Endodermal cell (in vitro differentiated cells): ENCODE data around the gene RAE1. TPM values are rescaled to one million over a fixed set of nuclear protein-coding genes. Genes with fewer than 3 reads are reported as not detected.

Source experiments
- DNase-seq: peaks from one replicate; pipeline ENCODE4 v3.0.0-alpha.2; 2017
- H3K27ac ChIP-seq: 2 replicates; pipeline ENCODE4 v1.5.1; 2013; ENCODE audit warnings: mild to moderate bottlenecking, low read depth, low read length, moderate library complexity
- H3K27me3 ChIP-seq: 2 replicates; pipeline ENCODE4 v1.6.1; 2013; ENCODE audit warnings: mild to moderate bottlenecking, low read length, moderate library complexity; ENCODE audit not compliant: insufficient read depth, control insufficient read depth, poor library complexity, severe bottlenecking
- H3K36me3 ChIP-seq: 2 replicates; pipeline ENCODE4 v1.7.0; 2013; ENCODE audit warnings: mild to moderate bottlenecking, low read length, moderate library complexity; ENCODE audit not compliant: control insufficient read depth, insufficient read depth
- H3K4me1 ChIP-seq: one replicate; pipeline ENCODE4 v1.7.0; 2013; ENCODE audit warnings: low read length; ENCODE audit not compliant: control insufficient read depth, insufficient read depth
- H3K4me3 ChIP-seq: 2 replicates; pipeline ENCODE4 v1.5.1; 2013; ENCODE audit warnings: mild to moderate bottlenecking, low read length, moderate library complexity
- H3K9ac ChIP-seq: 2 replicates; pipeline ENCODE4 v1.6.1; 2013; ENCODE audit warnings: mild to moderate bottlenecking, low read length, moderate library complexity; ENCODE audit not compliant: poor library complexity, severe bottlenecking; ENCODE audit errors: extremely low read depth
- H3K9me3 ChIP-seq: 2 replicates; pipeline ENCODE4 v1.6.1; 2013; ENCODE audit warnings: mild to moderate bottlenecking, low read length, moderate library complexity; ENCODE audit not compliant: control insufficient read depth
- H3K27ac Mint-ChIP-seq: 2 replicates; pipeline ENCODE4 v1.8.0; 2020; ENCODE audit warnings: mixed read lengths
- H3K27me3 Mint-ChIP-seq: 2 replicates; pipeline ENCODE4 v1.8.0; 2021; ENCODE audit warnings: mild to moderate bottlenecking, mixed read lengths; ENCODE audit not compliant: insufficient read depth
- H3K36me3 Mint-ChIP-seq: 2 replicates; pipeline ENCODE4 v1.8.0; 2020; ENCODE audit warnings: low read depth, mixed read lengths
- H3K4me1 Mint-ChIP-seq: 2 replicates; pipeline ENCODE4 v1.8.0; 2020; ENCODE audit warnings: mixed read lengths
- H3K4me3 Mint-ChIP-seq: 2 replicates; pipeline ENCODE4 v1.8.0; 2020; ENCODE audit warnings: mild to moderate bottlenecking, moderate library complexity, mixed read lengths
- H3K9me3 Mint-ChIP-seq: 2 replicates; pipeline ENCODE4 v1.8.0; 2020; ENCODE audit warnings: mild to moderate bottlenecking, mixed read lengths
- WGBS, 2 experiments: methylation state at CpG; one replicate each; pipeline versions ENCODE4 v1.1.5 to v1.1.7; 2013; ENCODE audit warnings: missing lambda C conversion rate in 2 of 2, mixed read lengths in 1 of 2; ENCODE audit not compliant: insufficient coverage in 1 of 2, insufficient read length in 1 of 2; 5-methylcytosine and 5-hydroxymethylcytosine counted together
- total RNA-seq, 2 donors: library from RNA; stranded (reverse); fragmentation: NEBNext Ultra II Directional in 1 of 2; extraction: Animal tissue kit (Norgen Biotek cat#: 25700) in 1 of 2; gene quantifications; 2 replicates in 1 of 2; 3 replicates in 1 of 2; pipeline ENCODE4 v1.2.1, GENCODE V29; 2021
- TF ChIP-seq, protein P1 (sequence below): fragments of 200-600 bp; sonication (generic); conservative IDR thresholded peaks from 2 replicates; pipeline ENCODE4 v1.5.0; 2021; ENCODE audit warnings: antibody characterized with exemption, mild to moderate bottlenecking

Gene RAE1
- total RNA-seq, 2 donors from 2014 or later: 41.2 to 43.8 TPM

DNA sequence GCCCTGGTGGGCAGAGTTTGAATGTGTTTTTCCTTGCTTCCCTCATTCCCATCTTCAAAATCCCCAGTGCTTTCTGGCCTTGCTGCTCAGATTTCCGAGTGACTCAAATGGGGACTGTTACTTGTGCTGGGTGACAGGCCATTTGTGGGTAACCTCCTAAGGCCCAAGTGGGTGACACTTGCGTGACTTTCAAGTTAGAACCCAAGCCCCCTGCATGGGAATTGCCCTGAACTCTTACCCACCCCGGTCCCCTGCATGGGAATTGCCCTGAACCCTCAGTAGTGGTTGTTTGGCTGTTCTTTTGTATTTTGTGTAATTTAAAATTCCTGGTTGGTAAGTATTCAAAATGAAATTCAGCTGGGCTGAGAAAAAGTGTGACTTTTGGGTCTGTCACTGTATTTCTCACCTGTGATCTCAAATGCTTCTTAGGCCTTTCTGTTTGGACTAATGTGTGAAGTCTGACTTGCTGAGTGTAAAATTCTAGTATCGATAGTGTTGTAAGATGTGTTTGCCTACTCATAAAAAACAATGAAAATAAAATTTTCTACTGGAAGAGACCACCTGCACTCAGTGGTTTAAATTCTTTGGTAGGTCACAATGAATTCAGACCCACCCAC lies 27.7 kb downstream of the RAE1 start:
- TF ChIP-seq, protein P1, sequence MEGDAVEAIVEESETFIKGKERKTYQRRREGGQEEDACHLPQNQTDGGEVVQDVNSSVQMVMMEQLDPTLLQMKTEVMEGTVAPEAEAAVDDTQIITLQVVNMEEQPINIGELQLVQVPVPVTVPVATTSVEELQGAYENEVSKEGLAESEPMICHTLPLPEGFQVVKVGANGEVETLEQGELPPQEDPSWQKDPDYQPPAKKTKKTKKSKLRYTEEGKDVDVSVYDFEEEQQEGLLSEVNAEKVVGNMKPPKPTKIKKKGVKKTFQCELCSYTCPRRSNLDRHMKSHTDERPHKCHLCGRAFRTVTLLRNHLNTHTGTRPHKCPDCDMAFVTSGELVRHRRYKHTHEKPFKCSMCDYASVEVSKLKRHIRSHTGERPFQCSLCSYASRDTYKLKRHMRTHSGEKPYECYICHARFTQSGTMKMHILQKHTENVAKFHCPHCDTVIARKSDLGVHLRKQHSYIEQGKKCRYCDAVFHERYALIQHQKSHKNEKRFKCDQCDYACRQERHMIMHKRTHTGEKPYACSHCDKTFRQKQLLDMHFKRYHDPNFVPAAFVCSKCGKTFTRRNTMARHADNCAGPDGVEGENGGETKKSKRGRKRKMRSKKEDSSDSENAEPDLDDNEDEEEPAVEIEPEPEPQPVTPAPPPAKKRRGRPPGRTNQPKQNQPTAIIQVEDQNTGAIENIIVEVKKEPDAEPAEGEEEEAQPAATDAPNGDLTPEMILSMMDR: no peak
- no peak overlapping the region for H3K4me3 Mint-ChIP-seq
- Histone ChIP-seq H3K27me3 (no peaks in the 10 kb centered on the region), H3K9me3 (no peaks in the 10 kb centered on the region), H3K9ac (no peak overlapping the region), H3K27ac (no peak overlapping the region), H3K36me3 (peaks cover 63% of the 10 kb centered on the region), H3K4me3 (no peak overlapping the region), H3K4me1 (no peaks in the 10 kb centered on the region)
- 92 to 100% methylated on average over 2 to 3 of the region's 4 CpGs for WGBS, 2 experiments
- no peak for DNase-seq
- no peaks in the 10 kb centered on the region for H3K9me3 Mint-ChIP-seq
- peaks cover 64% of the 10 kb centered on the region for H3K36me3 Mint-ChIP-seq
- no peaks in the 10 kb centered on the region for H3K4me1 Mint-ChIP-seq
- no peak overlapping the region for H3K27ac Mint-ChIP-seq
- H3K27me3 Mint-ChIP-seq: no peaks in the 10 kb centered on the region

DNA sequence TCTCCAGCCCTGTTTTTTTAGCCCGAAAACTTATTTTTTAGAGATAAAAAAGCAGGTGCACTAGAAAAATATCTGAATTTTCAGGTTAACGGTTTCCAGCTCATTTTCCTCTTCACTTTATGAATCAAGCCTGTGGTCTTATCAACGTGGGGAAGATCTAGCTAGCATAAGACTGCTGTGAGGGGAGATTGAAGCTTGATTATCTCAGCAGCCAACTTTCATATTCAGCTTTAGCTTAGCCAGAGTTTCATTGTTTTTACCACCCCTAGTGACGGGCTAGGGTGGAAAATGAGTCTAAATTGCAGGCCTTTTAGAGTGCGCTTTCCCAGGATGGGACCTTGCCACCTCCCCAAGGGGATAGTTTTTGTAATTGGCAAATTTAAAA lies 28.2 kb downstream of the RAE1 start:
- H3K27ac ChIP-seq: no peak overlapping the region
- H3K9ac ChIP-seq: no peak overlapping the region
- no peaks in the 10 kb centered on the region for H3K27me3 ChIP-seq
- H3K27me3 Mint-ChIP-seq: no peaks in the 10 kb centered on the region
- H3K4me1 ChIP-seq: no peaks in the 10 kb centered on the region
- H3K4me3 Mint-ChIP-seq: no peak overlapping the region
- H3K4me1 Mint-ChIP-seq: no peaks in the 10 kb centered on the region
- WGBS, 2 experiments: 87 to 93% methylated on average over 3 to 5 of the region's 5 CpGs
- DNase-seq: no peak
- TF ChIP-seq, protein P1: no peak
- H3K36me3 ChIP-seq: peaks cover 59% of the 10 kb centered on the region
- no peak overlapping the region for H3K27ac Mint-ChIP-seq
- H3K9me3 Mint-ChIP-seq: no peaks in the 10 kb centered on the region
- H3K9me3 ChIP-seq: no peaks in the 10 kb centered on the region
- no peak overlapping the region for H3K4me3 ChIP-seq
- peaks cover 60% of the 10 kb centered on the region for H3K36me3 Mint-ChIP-seq

DNA sequence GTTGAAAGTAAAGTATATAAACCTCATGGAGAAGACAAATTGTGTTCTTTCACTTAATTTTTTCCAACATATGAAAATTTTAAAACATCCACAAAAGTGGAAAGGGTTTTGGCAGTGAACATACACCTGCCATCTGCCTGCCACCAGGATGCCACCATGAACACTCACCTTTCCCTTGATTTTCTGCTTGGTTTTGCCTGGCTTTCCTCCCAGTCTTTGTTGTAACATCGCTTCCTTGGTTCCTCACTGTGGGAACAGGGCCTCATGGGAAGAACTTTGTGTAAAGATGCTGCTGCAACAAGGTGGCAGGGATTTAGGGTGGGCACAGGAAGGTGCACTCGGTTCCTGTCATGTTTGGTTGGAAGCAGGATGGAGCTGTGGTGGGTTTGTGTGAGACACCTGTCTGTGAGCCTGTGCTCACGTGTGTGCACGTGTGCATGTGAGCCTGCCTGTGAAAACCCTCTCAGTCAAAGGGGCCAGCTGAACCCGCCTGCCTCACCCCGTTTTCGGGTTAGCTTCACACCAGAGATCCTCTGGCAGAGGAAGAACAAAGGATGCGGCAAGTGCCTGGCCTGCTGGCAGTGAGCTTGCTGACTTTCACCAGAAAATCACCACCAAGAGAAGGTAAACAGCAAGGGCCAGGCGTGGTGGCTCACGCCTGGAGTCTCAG lies 29.2 kb downstream of the RAE1 start:
- H3K36me3 ChIP-seq: peaks cover 54% of the 10 kb centered on the region
- H3K9me3 ChIP-seq: no peaks in the 10 kb centered on the region
- no peaks in the 10 kb centered on the region for H3K4me1 ChIP-seq
- H3K27me3 ChIP-seq: no peaks in the 10 kb centered on the region
- TF ChIP-seq, protein P1: no peak
- Mint-ChIP-seq H3K9me3 (no peaks in the 10 kb centered on the region), H3K27me3 (no peaks in the 10 kb centered on the region), H3K4me3 (no peak overlapping the region), H3K4me1 (no peaks in the 10 kb centered on the region), H3K27ac (no peak overlapping the region), H3K36me3 (peaks cover 53% of the 10 kb centered on the region)
- H3K4me3 ChIP-seq: no peak overlapping the region
- whole genome bisulfite sequencing, 2 experiments: 92 to 98% methylated on average over 7 to 10 of the region's 10 CpGs
- no peak overlapping the region for H3K9ac ChIP-seq
- no peak for DNase-seq
- no peak overlapping the region for H3K27ac ChIP-seq
